HT-29 (cell line): Measurements from ENCODE around the gene CYP46A1. TPM values are rescaled to one million over a fixed set of nuclear protein-coding genes. Genes with fewer than 3 reads are reported as not detected.
A peak's percentile ranks its signal among the peaks of the same experiment; 100 is the strongest.
"Not testable (repeated sequence)": the region's sequence is repeated elsewhere in the genome, so short reads cannot be mapped to it uniquely, and the experiment has no call there.

Source experiments
- DNase-seq: peaks from one replicate; pipeline ENCODE4 v3.0.0-alpha.2; 2015; ENCODE audit warnings: low spot score
- total RNA-seq: library from RNA; depleted of rRNA; stranded (reverse); fragments of >200 nt; shearing (Covaris generic); gene quantifications from 2 replicates; pipeline ENCODE4 v1.2.3, GENCODE V29; 2014; rRNA removed

The CYP46A1 gene
- total RNA-seq: not detected in 2 replicates

DNA sequence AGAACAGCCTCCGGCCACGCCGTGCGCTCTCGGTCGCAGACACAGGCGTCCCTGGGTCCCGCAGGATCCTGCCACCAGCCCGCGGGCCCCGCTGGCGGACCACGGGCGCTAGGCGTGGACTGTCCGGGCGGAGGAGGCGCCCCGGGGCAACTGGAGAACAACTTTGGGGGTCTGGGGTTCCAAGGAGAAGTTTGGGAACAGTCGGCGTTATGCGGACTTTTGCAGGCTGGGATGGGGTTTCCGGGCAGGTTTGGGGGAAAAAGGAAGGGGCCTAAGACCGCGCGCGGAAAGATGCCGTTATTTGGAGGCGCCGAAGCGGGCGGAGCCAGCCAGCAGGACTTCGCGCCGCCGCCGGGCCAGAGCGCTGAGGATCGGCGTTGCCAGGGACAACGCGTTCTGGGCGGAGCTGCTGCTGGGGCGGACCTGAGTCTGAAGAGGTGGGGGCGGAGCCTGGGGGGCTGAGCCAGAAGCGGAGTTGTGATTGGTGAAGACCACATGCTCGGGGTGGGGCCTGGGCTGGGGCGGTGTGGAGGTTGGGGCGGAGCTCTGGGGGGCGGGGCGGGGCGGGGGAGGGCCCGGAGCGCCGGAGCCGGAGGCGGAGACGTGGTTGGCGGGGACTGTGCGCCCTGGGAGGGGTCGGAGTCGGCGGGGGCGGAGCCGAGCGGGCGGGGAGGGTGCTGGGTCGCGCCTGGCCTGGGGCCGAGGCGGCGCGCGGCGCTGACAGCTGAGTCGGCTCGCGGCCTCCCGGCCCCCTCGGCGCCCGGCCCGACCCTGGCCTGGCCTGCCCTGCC is at the start of gene CYP46A1:
TSS of gene CYP46A1 (plus strand) at position 680 of the 791 bp plus-strand sequence. CDS start 120 bp downstream, outside the sequence.
- DNase-seq: peak; percentile 94

DNA sequence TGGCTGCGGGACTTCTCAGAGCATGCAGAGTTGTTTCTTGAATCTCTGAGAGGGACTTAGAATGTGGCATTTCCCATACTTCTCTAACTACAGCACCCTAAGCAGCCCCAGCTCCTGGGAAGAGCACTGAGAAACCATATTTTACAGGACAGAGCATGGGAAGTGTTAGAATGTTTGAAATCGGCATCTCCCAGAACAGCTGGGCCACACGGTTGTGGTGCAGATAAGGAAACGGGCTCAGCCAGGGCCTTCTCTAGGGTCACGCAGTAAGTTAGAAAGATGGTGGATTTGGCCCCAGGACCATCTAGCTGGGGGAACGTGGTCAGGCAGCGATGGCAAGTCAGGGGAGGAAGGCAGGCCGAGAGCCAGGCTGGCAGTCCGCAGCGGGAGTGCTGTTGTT is 49.7 kb upstream of the CYP46A1 start:
- no peak for DNase-seq

DNA sequence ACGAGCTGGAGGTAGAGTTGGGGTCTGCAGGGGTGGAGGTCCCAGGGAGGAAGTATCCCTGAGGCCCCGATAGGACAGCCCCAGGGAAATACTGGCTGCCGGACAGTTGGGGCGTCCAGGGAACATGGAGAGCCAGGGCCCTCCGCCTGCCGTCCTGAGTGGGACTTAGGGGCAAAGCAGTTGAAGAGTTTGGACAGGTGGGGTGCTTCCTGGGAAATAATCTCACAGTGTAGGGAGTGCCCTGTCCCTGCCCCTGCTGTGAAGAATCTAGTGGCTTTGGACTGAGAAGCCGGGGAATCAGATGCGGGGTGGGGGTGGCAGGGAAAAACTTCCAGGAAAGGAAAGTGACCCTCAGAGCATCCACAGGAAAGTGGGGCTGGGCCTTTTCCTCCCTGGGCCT is 49.0 kb upstream of the CYP46A1 start:
- no peak for DNase-seq

DNA sequence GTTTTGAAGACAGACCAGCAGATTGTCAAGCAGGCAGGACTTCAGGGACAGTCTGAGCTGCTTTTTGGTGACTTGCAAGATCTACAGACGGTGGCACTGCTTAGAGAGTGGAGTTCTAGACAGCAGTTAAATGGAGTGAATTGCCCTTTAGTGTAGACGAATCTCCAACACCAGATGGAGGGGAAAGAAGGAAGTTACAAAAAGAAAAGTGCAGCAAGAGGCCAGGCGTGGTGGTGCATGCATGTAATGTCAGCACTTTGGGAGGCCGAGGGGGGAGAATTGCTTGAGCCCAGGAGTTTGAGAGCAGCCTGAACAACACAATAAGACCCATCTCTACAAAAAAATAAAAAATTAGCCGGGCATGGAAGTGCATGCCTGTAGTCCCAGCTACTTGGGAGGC is 47.6 kb upstream of the CYP46A1 start:
- DNase-seq: no peak

DNA sequence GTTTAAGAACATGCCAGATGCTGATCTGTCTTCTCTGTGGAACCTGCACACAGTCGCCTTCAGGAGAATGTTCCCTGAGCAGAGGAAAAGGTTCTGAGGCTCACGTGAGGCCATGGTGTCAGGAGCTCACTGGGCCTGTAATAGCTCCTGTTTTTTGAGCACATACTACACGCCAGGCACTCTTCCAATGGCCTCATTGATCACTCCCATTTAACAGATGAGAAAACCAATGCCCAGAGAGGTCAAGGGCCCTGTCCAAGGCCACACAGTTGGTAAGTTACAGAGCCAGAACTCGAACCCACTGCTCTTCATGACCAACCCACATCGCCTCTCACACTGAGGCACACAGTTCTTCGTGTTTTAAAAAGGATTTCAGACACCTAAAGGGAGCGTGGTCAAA is 46.5 kb upstream of the CYP46A1 start:
- DNase-seq: no peak

DNA sequence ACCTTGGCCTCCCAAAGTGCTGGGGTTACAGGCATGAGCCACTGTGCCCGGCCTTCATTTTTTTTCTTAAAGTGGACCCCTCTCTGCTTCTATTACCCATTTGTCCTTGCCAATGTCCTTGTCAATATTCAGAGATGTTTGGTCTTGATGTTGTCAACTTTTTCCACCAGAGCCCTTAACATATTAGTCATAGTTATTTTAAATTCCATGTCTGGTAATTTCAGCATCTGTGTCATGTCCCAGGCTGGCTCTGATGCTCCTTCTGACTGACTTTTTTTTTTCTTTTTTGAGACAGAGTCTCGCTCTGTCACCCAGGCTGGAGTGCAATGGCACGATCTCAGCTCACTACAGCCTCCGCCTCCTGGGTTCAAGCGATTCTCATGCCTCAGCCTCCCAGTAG is 41.3 kb upstream of the CYP46A1 start:
- not testable (repeated sequence) for DNase-seq

DNA sequence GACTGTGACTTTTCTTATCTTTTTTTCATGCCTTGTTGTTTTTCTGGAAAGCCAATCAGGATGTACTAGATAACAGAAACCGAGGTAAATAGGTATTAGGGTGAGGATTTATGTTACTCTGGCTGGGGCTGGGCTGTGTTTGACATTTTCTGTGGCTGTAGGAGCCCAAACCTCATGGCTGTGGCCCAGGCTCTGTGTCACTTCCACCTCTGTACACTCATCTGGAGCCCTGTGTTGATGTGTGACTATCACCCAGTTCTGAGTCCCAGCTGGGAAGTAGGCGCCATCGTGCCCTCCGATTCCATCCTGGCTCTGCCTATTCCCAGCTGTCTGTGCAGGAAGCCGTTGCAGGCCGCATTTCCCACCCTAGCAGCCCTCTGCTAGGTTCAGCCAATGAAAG is 40.8 kb upstream of the CYP46A1 start:
- DNase-seq: no peak

DNA sequence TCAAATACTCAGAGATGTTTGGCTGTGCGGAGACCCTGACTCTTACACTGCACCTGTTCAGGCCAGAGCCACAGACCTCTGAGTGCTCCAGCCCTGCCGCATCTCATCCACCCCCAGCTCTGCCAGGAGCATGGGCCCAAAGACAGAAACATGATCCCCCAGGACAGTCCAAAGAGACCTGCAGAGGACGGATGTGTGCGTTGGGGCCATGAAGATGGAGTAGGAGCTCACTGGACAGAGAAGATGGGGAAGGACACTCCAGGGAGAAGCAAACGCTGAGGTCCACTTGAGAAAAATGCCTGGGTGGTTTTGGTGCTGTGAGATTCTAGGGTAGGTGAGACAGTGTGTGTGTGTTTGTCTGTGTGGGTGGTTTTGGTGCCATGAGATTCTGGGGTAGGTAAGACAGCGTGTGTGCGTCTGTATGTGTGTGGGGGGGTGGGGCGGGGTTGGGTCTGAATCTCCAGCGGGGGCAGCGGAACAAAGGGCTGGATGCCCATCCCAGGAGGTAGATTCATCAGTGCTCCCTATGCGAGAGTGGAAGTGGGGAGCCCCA is 40.0 kb upstream of the CYP46A1 start:
- DNase-seq: no peak

DNA sequence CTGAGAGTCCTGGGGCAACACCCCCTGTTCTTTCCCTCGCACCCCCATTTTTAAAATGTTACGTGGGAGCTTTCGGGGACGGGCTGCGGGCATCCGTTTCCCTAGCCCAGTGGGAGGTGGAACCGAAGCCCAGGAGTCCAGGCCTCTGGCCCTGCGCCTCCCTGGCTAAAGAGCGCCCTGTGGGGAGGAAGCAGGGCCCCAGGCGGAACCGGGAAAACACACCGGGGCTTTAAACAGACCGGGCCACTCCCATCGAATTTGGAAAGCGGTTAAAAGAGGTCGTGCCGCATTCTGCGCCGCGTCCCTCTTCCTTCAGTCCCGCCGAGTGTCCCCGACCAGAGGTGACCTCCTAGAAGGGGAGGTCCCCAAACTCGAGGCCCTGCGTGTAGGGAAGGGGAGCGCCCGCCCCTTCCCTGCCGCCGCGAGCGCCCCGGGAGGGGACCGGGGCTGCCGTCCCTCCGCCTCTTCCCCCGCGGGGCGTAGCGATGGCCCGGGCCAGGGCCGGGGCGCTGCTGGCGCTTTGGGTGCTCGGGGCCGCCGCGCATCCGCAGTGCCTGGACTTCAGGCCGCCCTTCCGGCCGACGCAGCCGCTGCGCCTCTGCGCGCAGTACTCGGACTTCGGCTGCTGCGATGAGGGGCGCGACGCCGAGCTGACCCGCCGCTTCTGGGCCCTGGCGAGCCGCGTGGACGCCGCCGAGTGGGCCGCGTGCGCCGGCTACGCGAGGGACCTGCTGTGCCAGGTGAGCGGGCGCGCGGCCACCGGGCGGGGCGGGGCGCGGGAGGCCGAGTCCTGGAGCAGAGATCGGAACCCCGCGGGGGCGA is 39.2 kb upstream of the CYP46A1 start, which contains the start of gene HHIPL1:
TSS of gene HHIPL1 (plus strand) at position 407 of the 822 bp plus-strand sequence. CDS start at position 486, 79 bp downstream.
- DNase-seq: no peak

DNA sequence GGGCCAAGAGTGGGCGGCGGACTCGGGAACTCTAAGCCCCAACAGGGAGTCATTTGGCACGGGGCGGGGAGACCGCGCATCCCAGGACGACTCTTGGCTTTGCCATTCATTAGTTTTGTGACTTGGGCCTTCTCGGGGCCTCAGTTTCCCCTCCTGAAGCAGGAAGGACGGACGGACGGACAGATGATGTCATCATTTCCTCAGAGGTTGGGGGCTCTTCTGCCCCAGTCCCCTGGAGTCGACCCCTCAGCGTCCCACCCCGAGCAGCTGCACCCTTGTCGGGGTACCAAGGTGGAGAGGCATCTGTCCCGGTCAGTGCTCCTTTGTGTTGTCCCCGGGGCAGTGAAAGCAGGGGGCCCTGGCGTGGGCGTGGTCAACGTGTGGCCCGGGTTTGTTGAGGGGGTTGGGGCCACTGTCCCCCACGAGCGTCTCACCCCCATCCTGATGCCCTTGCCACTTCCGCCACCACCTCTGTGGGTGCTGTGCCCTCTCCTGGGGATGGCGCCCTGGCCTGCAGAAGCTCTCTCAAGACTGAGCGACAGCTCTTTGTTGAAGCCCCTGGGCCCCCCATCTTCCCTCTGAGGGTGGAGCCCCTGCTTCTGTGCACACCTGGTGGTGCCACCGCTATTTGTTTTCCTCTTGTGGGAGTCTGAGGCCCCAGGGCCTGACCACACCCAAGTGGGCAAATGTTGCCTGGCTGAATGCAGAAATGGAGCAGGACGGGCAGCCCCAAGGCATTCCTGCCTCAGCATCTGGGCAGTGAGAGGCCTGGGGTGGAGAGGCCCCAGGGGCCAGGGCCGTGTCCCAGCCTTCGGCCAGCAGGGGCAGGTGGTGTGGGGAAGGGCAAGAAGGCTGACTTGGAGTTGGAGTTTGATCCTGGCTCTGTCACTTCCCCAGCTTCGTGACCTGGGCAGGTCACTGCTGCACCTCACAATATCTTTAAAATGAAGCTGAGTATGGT is 38.3 kb upstream of the CYP46A1 start:
- DNase-seq: no peak

DNA sequence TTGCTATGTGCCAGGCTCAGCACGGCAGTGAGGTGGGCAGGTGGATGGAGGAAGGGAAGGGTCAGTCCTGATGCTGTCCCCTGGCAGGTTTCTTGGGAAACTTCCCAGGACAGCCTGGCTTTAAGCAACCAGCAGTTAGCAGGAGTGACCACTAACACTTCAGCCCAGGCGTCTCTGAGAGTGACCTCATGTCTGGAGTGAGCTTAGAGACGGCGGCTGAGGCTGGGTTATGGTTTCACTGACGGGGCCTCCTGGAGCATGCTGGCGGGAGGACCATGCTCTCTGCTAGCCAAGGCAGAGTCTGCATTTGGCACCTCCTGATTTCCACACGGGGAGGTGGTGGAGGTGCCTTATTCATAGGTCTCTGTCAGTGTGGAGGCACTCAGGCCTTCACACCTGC is 36.7 kb upstream of the CYP46A1 start:
- DNase-seq: no peak

DNA sequence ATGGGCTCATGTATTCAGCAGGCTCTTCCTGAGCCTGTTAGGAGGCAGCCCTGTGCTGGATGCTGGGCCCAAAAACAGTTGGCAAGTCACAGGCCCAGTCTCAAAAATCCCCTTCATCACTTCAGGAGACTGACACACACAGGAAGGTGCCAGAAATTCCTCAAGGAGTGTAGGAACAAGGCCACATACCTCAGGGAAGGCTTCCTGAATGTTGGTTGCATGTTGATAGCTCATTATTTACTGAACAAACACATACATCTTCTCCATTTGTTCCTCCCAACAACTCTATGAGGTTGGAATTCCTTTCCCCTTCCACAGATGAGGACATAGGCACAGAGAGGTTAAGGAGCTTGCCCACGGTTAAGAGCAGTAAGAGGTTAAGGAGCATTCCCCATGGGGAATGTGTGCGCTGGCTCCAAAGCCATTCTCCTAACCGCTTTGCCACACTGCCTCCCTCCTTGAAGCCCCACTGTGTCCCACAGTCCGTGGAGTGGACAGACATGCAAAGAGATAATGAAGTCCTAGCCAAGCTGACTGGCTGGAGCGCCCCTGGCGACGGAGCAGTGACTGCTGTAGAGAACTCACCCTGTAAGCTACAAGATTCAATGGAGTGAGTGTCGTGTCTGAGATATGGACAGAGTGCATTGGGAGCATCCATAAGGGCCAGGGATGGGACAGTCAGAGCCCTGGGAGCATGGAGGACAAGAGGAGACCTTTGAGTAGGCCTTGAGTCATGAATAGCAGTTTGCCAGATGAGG is 35.9 kb upstream of the CYP46A1 start:
- DNase-seq: no peak

DNA sequence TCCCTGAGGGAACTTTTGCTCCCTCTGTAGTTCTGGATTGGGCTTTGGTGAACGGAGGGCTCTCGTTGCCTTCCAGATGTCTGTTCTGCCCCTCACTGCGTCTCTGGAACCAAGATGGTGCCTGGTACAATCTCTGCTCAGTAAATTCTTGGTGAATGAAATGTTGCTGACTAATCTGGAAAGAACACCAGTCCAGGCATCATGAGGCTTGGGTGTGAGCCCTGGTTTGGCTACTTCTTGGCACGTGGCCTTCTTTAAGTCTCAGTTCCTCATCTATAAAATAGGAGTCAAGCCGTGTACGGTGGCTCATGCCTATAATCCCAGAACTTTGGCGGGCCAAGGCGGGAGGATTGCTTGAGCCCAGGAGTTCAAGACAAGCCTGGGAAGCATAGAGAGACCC is 34.9 kb upstream of the CYP46A1 start:
- no peak for DNase-seq

DNA sequence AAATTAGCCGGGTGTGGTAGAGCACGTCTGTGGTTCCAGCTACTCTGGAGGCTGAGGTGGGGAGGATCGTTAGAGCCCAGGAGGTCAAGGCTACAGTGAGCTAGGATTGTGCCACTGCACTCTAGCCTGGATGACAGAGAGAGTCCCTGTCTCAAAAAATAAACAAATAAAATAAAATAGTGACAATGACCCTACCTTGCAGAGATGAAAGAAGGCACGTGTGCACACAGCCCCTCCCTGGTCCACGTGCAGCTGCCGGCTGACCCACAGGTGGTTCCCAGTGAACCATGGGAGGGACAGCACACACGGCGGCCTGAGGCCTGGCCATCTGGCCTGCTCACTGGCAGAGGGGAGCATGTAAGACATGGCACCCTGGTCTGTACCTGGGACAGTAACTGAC is 34.5 kb upstream of the CYP46A1 start:
- no peak for DNase-seq

DNA sequence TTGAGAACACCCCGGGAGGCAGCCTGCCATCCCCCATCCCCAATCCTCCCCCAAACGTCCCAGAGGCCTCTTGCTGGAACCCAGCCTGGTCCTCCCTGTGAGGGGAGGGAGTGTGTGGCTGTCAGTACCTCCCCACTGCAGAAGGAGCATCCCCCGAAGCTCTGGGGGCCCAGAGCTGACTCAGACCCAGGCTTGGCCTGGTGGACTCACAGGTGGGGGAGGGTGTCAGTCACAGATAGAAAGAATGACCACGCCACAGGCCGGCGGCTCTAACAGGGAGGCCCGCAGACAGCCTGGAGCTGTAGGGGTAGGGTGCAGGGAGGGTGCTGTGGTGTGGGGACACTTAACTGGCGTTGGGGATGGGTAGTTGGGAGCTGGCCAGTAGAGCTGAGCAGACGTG is 33.9 kb upstream of the CYP46A1 start:
- DNase-seq: no peak

DNA sequence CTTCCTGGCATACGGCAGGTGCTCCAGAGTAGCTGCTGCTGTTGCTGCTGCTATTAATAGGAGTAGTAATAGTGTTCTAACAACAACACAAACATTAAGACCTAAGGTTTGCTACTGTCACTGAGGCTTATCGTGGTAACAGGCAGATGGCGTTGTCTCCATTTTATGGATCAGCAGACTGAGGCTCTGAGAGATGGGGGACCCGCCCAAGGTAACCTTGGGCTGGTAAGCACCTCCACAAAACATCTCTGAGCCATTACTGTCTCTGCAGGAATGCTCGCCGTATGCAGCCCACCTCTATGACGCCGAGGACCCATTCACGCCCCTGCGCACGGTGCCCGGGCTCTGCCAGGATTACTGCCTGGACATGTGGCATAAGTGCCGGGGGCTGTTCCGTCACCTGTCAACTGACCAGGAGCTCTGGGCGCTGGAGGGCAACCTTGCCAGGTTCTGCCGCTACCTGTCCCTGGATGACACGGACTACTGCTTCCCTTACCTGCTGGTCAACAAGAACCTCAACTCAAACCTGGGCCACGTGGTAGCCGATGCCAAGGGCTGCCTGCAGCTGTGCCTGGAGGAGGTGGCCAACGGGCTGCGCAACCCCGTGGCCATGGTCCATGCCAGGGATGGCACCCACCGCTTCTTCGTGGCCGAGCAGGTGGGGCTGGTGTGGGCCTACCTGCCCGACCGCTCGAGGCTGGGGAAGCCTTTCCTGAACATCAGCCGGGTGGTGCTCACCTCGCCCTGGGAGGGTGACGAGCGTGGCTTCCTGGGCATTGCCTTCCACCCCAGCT is 31.9 kb upstream of the CYP46A1 start:
- no peak for DNase-seq

DNA sequence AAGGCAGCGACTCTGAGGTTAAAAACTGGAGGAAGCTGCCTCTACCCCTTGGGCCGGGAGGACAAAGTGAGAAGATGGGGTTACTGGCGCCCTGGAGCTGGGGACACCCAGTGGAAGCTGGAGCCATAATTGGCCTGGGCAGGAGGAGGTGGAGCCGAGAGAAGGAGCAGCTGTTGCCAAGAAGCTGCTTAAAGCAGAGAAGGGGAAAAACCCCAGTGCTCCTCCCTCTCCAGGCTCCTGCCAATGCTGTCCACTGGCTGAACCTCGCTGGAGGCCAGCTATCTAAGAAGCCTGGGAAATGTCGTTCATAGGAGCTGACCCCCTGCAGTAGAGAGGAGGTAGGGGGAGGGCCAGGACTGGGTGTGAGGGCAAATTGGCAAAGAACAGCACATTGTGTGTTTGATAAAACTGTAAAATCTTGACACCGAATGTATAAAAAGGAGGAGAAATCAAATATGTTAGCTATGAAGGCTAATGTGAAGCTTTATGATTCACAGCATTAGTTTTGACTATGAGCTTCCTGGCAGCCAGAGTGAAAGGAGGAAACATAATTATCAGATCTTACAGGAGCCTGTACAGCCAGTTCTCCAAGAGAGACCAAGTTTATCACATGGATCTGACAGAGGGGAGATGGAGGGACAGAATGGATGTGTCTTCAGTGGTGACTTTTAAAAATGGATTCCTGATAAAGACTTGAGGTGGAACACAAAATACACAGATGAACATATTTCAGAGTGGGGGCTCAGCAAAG is 29.7 kb upstream of the CYP46A1 start:
- peak; percentile 38 for DNase-seq

DNA sequence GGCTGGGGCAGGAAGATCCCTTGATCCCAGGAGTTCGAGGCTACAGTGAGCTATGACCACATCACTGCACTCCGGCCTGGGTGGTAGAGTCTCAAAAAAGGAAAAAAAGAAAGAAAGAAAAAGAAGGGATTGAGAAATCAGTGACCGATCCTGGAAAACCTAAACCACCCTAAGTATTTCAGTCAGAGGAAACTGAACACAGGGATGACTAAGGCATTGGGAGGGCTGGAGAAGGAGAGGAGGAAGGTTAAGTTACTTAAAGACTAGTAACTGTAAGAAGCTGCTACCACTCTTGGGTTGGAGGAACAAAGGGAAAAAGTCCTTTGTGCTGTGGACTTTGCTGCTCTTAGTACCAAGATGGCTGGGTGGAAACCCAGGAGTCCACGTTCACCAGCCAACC is 28.6 kb upstream of the CYP46A1 start:
- no peak for DNase-seq

DNA sequence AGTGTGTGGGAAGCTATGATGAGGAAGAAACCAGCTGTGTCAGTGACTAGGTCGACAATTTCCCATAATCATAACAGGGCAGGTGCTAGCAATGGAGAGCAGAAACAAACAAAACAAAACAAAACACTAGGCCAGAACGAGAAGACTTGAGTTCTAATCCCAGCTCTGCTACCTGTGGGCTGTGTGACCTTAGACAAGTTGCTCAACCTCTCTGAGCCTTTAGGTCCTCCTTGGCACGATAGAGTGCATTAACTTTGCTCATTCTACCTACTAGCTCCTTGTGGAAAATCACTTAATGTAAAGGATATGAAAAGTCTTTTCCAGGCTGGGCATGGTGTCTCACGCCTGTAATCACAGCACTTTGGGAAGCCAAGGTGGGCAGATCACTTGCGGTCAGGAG is 27.9 kb upstream of the CYP46A1 start:
- DNase-seq: no peak
